HG03571 (cell line): ENCODE results near the gene IP6K3.

ENCODE experiments used
- ATAC-seq: cut with Tn5 transposase; IDR thresholded peaks from one replicate; pipeline ENCODE4 v1.9.1; 2021; ENCODE audit not compliant: unreplicated experiment

IP6K3 gene

DNA sequence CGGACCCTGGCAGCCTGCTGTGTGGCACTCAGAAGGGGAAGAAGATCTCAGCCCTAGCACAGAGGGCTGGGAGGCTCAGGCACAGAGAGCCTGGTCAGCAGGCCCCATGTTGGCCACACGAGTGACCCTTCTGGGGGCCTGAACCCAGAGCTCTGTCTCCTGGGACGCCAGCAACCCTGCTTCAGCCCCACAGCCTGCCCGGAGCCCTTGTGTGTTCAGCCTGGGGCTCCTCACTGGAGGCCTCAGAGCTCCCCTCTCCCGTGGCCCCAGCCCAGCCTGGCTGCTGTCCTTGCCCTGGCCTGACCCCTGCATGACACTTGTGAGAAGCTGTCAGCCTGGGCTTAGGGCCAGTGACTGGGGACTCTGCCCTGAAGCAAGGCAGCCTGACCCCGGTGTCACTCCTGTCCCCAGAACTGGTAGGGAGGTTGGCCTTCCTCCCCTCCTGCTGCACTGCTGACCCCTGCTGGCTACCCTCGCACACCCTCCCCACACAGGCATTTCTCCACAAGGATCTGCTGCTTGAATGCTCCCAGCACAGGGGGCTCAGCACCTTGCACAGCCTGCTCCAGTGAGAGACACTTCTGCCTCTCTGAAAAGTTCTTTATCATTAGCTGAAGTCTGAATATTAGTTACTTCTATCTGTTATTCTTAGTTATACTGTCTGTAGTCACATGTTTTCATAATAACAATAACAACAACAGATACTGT lies 15.4 kb upstream of the IP6K3 start:
- no peak for ATAC-seq

DNA sequence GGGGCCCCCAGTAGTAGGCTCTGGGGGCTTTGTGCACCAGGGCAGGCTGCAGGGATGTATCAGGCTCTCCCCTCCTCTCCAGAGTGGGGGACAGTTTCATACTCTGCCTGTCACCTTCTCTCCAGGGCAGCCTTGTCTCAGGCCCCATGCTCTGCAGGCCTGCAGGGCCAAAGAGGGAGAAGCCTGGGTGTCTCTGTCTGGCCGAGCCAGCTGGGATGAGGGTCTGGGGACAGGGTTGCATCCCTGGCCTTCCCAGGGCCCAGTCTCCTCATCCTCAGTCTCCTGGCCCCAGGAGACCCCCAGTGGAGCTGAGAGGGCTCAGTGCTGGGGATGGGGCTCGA lies 14.8 kb upstream of the IP6K3 start:
- no peak for ATAC-seq

DNA sequence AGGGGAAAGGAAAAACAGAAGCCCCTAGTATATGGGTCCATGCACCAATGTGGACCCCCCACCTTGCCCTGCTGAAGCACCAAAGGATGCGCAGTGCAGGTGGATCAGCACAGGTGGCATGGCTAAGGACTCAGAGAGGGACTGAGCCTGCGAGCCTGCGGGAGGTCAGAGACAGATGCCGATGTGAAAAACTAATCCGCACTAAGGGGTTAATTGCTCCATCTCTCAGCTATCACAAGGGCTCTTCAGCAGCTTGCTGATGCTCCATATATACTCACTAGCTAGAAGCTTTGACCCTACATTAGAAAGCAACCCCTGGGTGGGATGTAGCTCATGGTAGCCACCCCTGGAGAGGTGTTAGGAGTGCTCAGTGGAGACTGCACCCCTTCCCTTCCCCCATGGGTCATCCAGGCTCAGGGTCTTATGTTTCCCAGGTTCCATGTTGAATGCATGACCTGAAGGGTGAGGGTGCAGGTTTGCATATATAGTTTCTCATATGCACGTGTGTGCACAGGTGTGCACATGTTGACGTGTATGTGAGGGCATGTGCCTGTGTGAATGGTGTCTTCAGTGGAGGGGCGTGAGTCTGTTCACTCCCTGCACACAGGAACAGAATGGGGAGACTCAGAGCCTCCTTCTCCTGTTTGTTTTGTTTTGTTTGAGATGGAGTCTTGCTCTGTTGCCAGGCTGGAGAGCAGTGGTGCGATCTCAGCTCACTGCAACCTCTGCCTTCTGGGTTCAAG lies 13.4 kb upstream of the IP6K3 start:
- no peak for ATAC-seq

DNA sequence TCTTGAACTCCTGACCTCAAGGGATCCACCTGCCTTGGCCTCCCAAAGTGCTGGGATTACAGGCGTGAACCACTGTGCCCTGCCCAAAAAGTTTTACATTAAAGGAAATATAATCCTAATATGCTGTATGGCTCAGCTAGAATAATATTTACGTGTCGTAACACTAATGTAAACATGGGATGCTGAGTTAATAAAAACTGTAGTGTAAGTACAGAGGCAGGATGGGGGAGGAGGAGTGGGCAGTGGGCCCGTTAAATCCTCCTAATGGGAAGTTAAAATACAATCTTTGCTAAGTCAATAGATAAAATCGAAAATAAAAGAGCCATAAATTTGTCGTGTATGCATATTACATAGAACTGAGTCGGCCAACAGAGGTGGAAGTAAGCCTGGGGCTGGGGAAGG lies 12.1 kb upstream of the IP6K3 start:
- ATAC-seq, result no peak

DNA sequence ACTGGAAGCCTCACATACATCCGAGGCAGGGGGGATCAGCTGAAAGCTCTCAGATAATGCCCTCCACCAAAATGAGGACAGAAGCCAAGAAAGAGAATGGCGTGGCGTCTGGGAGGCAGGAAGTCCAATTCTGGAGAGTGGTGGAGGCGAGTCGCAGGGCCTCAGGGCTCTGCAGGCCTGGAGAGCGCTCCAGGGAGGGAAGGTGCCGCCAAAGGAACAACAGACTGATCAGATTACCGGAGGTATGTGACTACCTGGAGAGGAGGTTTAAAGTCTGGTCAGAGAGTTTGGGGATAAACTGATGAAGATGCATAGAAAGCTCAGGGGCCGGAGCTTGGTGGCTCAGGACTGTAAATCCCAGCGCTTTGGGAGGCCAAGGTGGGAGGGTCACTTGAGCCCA lies 11.2 kb upstream of the IP6K3 start:
- no peak for ATAC-seq

DNA sequence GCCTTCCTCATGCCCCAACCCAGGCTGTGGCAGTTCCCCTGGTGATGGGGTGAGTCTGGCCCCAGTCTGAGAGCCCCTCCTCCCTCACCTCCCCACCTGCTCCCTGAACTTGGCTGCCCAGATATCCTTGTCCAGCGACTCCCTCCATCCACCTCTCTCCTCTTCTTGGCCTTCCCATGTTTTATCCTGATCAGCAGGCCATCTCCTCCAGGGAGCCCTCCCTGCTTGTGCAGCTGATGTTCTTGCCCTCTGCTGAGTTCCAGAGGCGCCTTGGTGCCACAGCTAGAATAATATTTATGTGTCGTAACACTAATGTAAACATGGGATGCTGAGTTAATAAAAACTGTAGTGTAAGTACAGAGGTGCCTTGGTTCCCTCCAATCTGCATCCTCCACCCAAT lies 10.4 kb upstream of the IP6K3 start:
- no peak for ATAC-seq

DNA sequence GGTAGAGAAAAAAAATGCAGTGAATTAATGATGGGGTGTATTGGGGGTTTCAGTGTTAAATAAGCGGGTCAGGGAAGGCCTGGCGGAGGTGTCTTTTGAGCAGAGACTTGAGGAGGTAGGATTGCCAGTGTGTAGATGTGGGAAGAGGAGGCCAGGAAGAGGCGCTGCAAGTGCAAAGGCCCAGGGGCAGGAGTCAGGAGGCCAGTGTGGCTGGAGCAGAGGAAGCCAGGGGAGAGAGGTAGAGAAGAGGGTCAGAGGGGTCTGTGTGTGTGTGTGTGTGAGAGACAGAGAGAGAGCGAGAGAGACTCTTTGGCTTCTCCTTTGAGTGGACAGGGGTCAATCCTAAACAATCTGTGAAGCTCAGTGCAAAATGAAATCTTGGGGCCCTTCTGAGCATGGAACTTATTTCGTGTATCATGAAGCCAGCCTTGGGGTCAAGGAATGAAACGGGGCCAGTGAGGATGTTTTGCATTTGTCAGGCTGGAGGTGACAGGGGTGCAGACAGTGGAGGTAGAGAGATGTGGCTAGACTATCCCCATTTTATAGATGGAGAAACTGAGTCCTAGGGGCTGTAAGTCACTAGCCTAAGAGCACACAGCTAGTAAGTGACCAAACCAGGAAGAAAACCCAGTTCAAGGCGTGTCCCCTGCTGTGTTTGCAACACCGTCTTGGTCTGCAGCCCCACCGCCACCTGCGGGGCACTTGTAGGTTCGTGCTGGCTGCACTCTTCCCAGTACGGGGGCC lies 9.7 kb upstream of the IP6K3 start:
- no peak for ATAC-seq

DNA sequence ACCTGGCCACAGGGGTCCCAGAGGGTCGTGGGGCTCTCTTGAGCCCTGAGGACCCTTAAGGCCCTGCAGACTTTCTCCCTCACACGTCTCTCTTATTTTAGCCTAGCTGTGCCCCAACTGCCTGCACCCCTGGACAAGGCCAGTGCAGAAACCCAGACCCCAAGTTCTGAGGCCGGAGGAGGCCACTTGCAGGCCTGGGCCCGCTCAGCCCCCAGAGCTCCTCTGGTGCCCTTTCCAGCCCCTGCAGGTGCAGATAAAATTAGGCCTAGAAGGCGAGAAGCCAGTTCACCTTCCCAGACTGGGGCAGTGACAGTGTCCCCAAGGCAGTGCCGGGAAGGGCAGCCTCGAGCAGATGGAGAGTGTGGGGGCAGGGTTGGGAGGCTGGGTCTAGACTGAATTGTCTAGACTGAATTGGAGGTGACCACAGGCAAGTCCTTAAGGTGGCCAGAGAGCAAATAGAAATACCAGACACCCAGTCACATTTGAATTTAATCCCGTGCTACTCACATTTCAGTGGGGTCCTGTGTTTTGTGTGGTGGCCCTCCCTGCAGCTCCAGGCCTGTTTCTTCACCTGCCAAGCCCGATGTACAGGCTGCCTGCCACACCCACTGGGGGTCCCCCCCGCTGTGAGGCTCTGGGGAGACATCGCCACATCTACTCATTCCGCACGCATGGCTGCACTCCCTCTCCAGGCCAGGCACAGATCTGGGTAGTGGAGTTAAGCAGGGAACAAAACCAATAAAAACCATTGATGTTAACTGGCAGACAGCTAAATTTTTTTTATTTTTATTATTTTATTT lies 8.6 kb upstream of the IP6K3 start:
- ATAC-seq, result no peak

DNA sequence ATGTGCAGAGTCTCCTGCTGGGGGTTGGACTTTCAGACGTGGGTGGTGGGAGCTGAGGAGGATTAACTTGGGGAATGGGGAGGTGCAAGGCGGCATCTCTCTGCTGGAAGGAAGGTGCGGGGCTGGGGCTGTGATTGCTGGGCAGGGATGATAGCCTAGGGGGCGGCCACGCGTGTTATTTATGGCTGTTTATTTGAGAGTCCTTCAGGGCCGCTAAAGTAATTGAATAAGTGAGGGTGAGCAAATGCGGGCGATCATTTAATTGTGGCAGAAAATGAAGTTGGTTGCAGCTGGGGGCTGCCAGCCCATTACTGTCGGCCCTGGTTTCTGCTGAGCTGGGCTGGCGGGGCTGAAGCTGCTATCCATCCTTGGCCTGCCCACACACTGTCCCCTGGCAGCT lies 7.5 kb upstream of the IP6K3 start:
- no peak for ATAC-seq

DNA sequence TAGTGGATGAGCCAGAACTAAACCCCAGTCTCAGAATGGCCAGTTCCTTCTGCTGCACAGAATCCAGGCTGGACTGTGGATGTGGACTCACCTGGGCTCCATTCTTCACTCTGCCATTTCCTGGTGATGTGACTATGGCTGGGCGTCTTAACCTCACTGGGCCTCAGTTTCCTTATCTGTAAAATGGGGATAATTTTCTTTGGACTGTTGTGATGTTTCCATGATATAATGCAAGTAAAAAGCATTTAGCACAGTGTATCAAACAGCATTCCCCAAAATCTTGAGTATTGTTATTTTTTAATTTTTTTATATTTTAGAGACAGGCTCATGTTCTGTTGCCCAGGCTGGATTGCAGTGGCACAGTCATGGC lies 5.9 kb upstream of the IP6K3 start:
- ATAC-seq, result no peak

DNA sequence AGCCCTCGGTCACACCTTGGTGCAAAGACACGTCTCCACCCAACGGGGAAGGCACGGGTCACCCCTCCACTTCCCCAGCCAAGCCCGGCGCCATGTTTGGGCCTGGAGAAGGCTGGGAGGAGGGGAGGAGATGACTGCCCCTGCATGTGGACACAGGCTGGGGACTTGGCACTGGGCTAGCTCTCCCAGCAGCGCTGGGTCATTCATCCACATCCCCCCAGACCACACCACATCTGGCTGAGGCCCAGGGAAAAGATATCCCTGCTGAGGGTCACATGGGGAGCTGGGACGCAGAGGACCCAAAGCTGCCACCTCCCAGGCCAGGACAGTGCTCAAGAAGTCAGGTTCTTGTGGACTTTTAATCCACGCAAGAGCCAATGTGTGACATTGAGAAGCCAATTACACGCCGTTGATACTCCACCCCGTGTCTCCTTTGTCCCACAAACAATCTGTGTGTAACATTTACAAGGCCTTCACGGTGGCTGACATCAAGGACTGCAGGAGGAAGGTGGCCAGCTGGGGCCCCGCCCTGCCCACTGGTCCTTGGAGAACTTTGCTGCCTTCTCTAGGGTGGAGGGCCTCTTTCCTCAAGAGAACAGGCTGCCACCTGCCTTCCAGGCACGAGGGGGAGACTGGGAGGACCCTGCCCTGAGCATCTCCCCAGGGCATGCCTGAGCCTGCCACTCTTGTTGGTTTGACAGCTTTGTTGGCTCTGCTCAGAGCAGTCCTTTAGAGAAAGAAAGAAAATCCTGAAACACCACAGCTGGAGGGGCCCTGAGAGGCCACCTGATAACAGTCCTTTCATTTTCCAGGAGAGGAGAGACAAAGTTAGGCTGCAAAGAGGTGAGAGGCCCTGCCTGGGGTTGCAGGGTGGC lies 5.3 kb upstream of the IP6K3 start:
- ATAC-seq, result no peak

DNA sequence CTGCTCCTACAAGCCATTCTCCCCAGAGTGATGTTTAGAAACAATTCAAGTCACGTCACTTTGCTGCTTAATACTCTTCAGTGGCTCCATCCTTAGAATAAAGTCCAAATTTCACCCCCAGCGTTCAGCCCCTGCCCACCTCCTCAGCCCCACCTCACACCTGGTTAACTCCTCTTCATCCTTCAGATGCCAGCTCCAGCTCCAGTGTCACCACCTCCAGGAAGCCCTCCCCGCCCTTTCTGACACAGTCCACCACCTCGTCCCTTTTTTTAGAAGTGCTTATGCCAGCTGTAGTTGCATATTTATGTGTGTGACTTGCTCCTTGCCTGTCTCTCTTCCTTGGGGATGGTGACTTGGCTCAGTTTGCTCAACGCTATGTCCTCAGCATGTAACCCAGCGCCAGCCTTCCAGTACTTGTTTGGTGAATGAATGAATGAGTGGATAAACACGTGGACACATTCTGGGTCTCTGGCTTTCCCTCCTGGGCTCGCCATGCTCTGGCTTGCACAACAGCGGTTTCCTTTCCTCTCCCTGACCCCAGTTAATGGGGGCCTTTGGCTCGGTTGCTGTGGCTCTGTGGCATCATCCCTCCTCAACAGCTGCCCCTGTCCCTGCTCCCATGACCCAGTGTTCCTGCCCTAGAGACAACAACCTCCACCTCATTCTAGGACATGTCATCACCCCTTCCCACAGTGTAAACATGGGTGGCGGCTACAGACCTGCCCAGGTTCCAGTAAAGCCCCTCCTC lies 3.7 kb upstream of the IP6K3 start:
- no peak for ATAC-seq

DNA sequence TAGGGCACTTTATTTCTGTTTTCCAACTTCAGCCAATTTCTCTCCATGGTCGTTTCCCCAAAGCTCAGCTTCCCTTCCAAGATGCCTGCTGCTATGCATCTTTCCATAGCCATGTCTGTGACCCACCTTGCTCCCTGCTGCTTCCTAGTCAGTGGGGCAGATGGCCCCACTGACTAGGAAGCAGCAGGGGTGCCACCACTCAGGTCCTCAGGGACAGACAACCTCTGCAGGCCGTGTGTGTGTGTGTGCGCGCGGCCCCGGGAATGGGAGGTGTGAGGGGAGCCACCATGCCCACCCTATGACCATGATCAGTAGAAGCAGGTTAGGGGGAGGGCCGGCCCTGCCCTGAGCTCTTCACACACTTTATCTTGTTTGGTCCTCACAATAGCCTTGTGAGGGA lies 2.7 kb upstream of the IP6K3 start:
- no peak for ATAC-seq

DNA sequence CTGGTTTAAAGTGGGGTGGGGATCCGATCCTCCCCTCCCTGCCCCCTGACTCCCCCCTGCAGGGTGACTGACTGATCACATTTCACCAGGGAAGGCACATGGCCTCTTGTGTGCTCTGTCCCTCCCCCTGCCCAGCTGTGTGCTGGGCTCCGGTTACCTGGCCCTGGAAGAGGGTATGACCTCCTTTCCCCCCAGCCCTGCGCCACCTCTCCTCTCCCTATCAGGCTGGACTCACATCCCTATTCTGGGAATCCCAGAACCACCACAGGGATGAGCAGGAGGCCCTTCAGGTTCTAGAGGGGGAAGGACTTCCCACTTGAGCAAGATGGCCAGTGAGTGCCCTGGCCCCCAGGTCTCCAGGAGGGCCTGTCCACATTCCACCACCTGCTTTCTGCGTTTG lies 2.1 kb upstream of the IP6K3 start:
- ATAC-seq, result no peak

DNA sequence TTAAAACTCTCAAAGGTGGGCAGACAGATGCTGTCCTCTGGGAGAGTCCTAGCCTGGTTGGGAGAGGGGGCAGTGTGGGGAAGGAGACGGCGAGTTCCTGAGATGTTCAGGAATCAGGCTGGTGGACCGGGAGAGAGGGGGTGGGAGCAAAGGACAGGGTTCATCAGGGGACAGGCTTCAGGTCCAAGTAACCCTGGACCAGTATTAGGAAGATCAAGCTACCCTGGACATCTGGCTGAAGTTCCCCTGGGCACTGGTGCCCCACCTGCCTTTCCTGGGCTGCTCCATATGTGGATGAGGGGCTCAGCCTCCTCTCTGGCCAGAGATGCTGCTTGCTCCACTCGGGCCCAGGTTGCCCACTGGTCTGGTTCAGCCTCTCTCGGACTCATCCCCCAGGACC lies 1.1 kb upstream of the IP6K3 start:
- ATAC-seq, result no peak

DNA sequence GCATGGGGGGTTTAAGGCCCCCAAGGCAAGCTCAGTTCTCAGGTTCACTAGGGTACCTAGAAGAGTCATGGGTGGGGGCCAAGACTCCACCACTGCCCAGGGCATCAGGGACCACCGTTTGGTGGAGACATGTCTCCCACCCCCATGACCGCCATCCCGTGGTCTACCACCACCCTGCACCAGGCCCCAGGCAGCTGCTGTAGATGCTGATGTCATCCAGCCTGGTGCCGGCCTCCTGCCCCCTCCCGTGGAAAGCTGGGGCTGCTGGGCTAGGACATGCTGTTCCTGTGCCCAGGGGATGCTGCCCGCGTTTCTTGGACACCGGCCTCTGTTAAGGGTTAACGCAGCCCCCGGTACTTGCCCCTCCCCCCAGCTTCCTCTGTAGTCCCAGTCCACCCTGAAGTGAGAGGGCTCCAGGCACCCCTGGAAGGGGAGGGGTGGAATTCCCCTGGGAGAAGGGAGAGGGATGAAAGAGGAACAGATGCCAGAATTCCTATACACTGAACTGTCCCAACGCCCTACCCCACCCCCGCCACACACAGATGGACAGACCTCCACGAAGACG lies 587 bp downstream of the IP6K3 start:
- no peak for ATAC-seq

DNA sequence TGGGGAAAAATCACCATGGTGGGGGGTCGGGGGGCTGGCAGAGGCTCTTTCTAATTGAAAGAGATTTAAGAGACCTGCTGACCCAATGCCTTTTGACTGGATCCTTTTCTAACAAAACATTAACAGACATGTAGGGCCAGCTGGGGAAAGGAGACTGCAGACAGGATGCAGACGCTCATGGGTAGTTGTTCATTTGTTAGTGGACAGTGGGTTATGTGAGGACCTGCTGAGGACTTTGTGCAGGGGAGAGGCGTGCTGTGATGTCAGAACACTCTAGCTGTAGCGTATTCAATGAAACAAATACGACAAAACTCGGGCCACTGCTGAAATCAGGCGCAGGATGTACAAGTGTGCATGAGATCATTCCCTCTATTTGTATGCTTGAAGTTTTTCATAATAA lies 1.2 kb downstream of the IP6K3 start:
- ATAC-seq, result no peak

DNA sequence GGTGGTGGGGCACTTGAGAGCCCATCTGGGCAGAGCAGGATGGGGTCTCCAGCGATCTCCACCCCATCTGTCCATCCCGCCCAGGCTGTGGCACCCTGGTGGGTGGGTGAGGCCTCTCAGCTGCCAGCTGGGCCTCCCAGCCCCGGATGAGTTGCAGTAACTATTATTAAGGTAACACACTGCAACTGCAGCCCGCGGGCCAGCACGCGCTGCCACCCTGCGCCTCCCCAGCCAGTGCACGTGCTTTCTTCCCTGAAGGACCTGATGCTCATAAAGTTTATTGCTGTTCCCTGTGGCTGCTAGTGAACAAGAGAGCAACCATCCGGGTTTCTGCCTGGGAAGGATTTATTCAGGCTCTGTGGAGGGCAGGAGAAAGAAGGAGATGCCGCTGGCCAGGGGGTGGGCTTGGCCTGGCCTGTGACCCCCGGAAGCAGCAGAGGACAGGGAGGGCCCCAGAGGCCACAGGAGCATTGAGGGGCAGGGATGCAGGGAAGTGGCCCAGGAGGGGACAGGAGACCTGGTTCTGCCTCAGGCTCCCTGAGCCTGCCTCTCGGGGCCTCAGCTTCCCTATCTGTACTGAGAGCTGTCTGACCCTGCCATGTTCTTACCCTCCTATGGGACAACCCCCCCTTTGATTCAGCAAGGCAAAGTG lies 1.7 kb downstream of the IP6K3 start:
- ATAC-seq, result no peak
